ENCODE results near the gene RNLS. TPM values are rescaled to one million over a fixed set of nuclear protein-coding genes. Genes with fewer than 3 reads are reported as not detected.

RNLS gene
- total RNA-seq, 1 experiment from 2014 or later = not detected

DNA sequence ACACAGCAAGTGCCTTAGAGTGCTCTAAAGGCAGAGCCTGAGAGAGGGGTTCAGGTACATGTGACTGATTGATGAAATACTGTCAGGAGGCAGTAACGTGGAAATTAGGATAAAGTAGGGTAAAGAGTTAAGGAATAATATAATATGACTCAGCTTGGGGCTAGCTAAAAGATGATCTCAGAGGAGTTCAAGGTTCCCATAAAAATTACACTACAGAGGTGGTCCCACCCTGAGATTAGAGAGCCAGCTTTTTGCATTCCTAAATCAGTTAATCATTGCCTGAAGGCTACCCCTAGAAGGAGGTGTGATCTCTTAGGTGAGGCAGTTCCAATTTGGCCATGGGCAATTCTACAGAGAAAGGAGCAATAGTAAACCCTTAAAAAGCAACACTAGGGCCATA, 9.3 kb upstream of the RNLS start:
- ATAC-seq (no peak; the same call in 1 of the 2 replicates), DNase-seq (ENCODE audit: low read depth, low spot score) (no peak)
- Histone ChIP-seq H3K9ac (ENCODE audit: low read length) (no peak overlapping the region), H3K4me1 (ENCODE audit: control insufficient read depth in 1 of 2, insufficient read depth in 2 of 2, low read length in 2 of 2) (peaks cover 0 to 7% of the 10 kb centered on the region in 2 experiments; a peak in 1 of 4 replicates), H3K4me2 (ENCODE audit: low read length) (no peak overlapping the region), H3K4me3 (replicated peaks in 1 of 2; ENCODE audit: low read depth in 1 of 2, low read length in 2 of 2) (no peak overlapping the region), H3K9me2 (ENCODE audit: insufficient read depth) (no peaks in the 10 kb centered on the region), H3K27me3 (ENCODE audit: insufficient read depth, low read length) (no peaks in the 10 kb centered on the region), H2AFZ (ENCODE audit: low read depth, low read length, poor library complexity, severe bottlenecking) (no peak overlapping the region), H3K27ac (ENCODE audit: low read depth, low read length) (no peak overlapping the region), H4K20me1 (ENCODE audit: insufficient read depth) (no peaks in the 10 kb centered on the region), H3K9me3 (ENCODE audit: control insufficient read depth in 1 of 2, insufficient read depth in 1 of 2, low read depth in 1 of 2, low read length in 2 of 2) (no peaks in the 10 kb centered on the region), H3K79me2 (ENCODE audit: insufficient read depth, low read length) (no peaks in the 10 kb centered on the region), H3K36me3 (ENCODE audit: control insufficient read depth in 1 of 2, insufficient read depth in 2 of 2, low read length in 2 of 2) (no peaks in the 10 kb centered on the region)
- BruUV-seq (replicated peaks) = no TSS peak
- RAD21 ChIA-PET (ENCODE audit: low non-redundant PET in 1 of 2, low total read pairs in 2 of 2, uncharacterized antibody in 2 of 2, unreplicated experiment in 2 of 2) = no interaction called here
- CTCF ChIA-PET = no interaction called here
- POLR2A ChIA-PET = no interaction called here
- TF ChIP-seq ZFX (IDR thresholded peaks at IDR 0.05) (no peak), SRF (IDR thresholded peaks at IDR 0.05; ENCODE audit: low read depth) (no peak), POLR2AphosphoS5 (IDR thresholded peaks at IDR 0.05; ENCODE audit: low read depth, low read length) (no peak), RAD21 (IDR thresholded peaks at IDR 0.05; ENCODE audit: low read depth) (no peak), SIN3A (IDR thresholded peaks at IDR 0.05; ENCODE audit: low read depth) (no peak), TCF7L2 (IDR thresholded peaks at IDR 0.05; ENCODE audit: borderline replicate concordance, extremely low read depth, insufficient read depth, insufficient read length) (no peak), EZH2 (IDR thresholded peaks at IDR 0.05) (no peak), EGR1 (IDR thresholded peaks at IDR 0.05; ENCODE audit: low read depth) (no peak), YY1 (IDR thresholded peaks at IDR 0.05; ENCODE audit: extremely low read depth, insufficient replicate concordance, low read depth, low read length) (no peak), EZH2phosphoT487 (IDR thresholded peaks at IDR 0.05; ENCODE audit: borderline replicate concordance) (no peak), CTCF (IDR thresholded peaks at IDR 0.05 in 2 of 3, conservative IDR thresholded peaks at IDR 0.05 in 1 of 3; ENCODE audit: borderline replicate concordance in 1 of 3, insufficient read depth in 1 of 3, low read depth in 2 of 3, low read length in 2 of 3) (no peak), ZBTB33 (IDR thresholded peaks at IDR 0.05; ENCODE audit: extremely low read depth, insufficient replicate concordance, low read length) (no peak), CEBPB (IDR thresholded peaks at IDR 0.05; ENCODE audit: low read depth) (no peak), ZNF274 (IDR thresholded peaks at IDR 0.05; ENCODE audit: low read depth, low read length) (no peak), FOSL1 (IDR thresholded peaks at IDR 0.05; ENCODE audit: low read depth) (no peak), POLR2A (IDR thresholded peaks at IDR 0.05; ENCODE audit: borderline replicate concordance, extremely low read depth, insufficient read depth, insufficient read length) (no peak), JUND (IDR thresholded peaks at IDR 0.05) (no peak), SP1 (IDR thresholded peaks at IDR 0.05; ENCODE audit: low read depth) (no peak)
- TF ChIP-seq, protein P1, sequence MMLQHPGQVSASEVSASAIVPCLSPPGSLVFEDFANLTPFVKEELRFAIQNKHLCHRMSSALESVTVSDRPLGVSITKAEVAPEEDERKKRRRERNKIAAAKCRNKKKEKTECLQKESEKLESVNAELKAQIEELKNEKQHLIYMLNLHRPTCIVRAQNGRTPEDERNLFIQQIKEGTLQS (IDR thresholded peaks at IDR 0.05) = no peak
- intact Hi-C loops (cut with micrococcal nuclease) = no loop called here

Measured in HCT116 (cell line).